T-helper 17 cell (primary cell): Measurements from ENCODE around the gene PFKFB3. TPM values are rescaled to one million over a fixed set of nuclear protein-coding genes. Genes with fewer than 3 reads are reported as not detected.
A peak's percentile ranks its signal among the peaks of the same experiment; 100 is the strongest.
"Not testable (repeated sequence)": the region's sequence is repeated elsewhere in the genome, so short reads cannot be mapped to it uniquely, and the experiment has no call there.

Experiments
- ATAC-seq: fragments of 150-1000 bp; cut with Tn5 transposase; 2 replicates; pipeline ENCODE4 v1.10.0; 2021; ENCODE audit warnings: mild to moderate bottlenecking, moderate library complexity
- DNase-seq, 3 donors: peaks; one replicate each; pipeline versions ENCODE4 v3.0.0 to v3.0.0-alpha.2; 2020 to 2021
- H3K9me3 ChIP-seq: one replicate; pipeline ENCODE4 v1.7.0; 2013; ENCODE audit warnings: low read length, mild to moderate bottlenecking; ENCODE audit not compliant: control insufficient read depth, poor library complexity, severe bottlenecking
- H3K27ac Mint-ChIP-seq: one replicate; pipeline ENCODE4 v1.8.0; 2022; ENCODE audit warnings: mild to moderate bottlenecking, moderate library complexity, mixed read lengths
- H3K27me3 Mint-ChIP-seq: one replicate; pipeline ENCODE4 v1.8.0; 2022; ENCODE audit warnings: mixed read lengths
- H3K36me3 Mint-ChIP-seq: one replicate; pipeline ENCODE4 v1.8.0; 2022; ENCODE audit warnings: low read depth, mixed read lengths
- H3K4me1 Mint-ChIP-seq: one replicate; pipeline ENCODE4 v1.8.0; 2022; ENCODE audit warnings: mild to moderate bottlenecking, mixed read lengths
- H3K4me3 Mint-ChIP-seq: one replicate; pipeline ENCODE4 v1.8.0; 2022; ENCODE audit warnings: mild to moderate bottlenecking, moderate library complexity, mixed read lengths
- total RNA-seq, 4 donors: library from RNA in 2 of 4; stranded (reverse) in 2 of 4; gene quantifications; one replicate each; pipeline ENCODE4 v1.2.3 and lab custom pipeline; 2022 to 2026

PFKFB3 gene
- total RNA-seq, 2 donors from 2014 or later, result 93.3 to 146 TPM

GRCh38 chr10:6185039-6185716 lies 17.6 kb upstream of the PFKFB3 start:
- no peak for DNase-seq
- peaks cover under 1% of the 10 kb centered on the region for H3K36me3 Mint-ChIP-seq
- H3K4me3 Mint-ChIP-seq, result peak overlapping the region; percentile 77
- H3K27ac Mint-ChIP-seq, result peak overlapping the region; percentile 93
- no peaks in the 10 kb centered on the region for H3K9me3 ChIP-seq
- no peaks in the 10 kb centered on the region for H3K27me3 Mint-ChIP-seq
- peak; percentile 36 for ATAC-seq
- H3K4me1 Mint-ChIP-seq, result peaks cover 38% of the 10 kb centered on the region

DNA sequence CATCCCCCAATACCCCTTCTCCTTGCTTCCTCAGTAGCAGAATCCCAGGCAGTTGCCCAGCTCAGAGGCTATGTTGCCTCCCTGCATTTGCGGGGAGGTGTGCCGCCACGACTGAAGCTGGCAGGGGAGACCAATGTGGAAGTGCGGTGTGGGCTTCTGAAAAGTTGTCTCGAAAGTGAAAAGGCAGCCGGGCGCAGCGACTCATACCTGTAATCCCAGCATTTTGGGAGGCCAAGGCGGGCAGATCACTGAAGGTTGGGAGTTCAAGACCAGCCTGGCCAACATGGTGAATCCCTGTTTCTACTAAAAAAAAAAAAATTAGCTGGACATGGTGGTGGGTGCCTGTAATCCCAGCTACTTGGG lies 15.9 kb upstream of the PFKFB3 start:
- peak overlapping the region; percentile 70 for H3K4me3 Mint-ChIP-seq
- peaks cover 43% of the 10 kb centered on the region for H3K4me1 Mint-ChIP-seq
- no peak for DNase-seq
- ATAC-seq, result peak; percentile 20
- no peaks in the 10 kb centered on the region for H3K9me3 ChIP-seq
- no peaks in the 10 kb centered on the region for H3K27me3 Mint-ChIP-seq
- H3K36me3 Mint-ChIP-seq, result peaks cover 2% of the 10 kb centered on the region
- peak overlapping the region; percentile 93 for H3K27ac Mint-ChIP-seq

DNA sequence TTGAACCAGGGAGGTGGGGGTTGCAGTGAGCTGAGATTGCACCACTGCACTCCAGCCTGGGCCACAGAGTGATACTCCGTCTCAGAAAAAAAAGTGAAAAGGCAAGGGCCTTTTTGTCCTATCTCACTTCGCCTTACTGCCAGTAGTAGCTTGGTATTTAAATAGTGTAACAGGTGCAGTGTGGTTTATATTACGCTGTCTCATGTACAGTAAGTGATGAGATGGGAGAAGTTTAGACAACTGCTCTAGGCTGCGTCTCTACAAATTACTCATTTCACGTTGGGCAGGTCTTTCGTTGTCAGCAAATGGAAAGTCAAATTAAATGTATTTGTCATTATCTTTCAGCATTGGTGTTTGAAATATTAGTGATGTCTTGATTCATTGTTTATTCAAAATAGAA lies 15.5 kb upstream of the PFKFB3 start:
- no peak for DNase-seq

DNA sequence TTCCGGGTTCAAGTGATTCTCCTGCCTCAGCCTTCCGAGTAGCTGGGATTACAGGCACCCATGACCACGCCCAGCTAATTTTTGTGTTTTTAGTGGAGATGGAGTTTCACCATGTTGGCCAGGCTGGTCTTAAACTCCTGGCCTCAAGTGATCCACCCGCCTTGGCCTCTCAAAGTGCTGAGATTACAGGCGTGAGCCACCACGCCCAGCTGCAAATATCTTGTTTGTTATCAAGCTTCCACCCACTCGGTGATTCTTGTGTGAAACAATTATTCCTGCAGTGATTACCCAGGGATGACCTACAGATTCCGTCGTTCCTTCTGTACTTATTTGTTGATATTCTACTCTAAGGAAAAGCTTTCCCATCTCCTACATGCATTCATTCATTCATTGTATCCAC lies 12.7 kb upstream of the PFKFB3 start:
- Mint-ChIP-seq H3K27ac (peak overlapping the region; percentile 93), H3K4me1 (peaks cover 53% of the 10 kb centered on the region)

More for the DNA sequence above, 15.5 kb upstream of the PFKFB3 start:
- H3K36me3 Mint-ChIP-seq, result peaks cover 2% of the 10 kb centered on the region
- H3K27ac Mint-ChIP-seq, result peak overlapping the region; percentile 93
- peak overlapping the region; percentile 70 for H3K4me3 Mint-ChIP-seq
- H3K4me1 Mint-ChIP-seq, result peaks cover 43% of the 10 kb centered on the region
- no peaks in the 10 kb centered on the region for H3K27me3 Mint-ChIP-seq
- H3K9me3 ChIP-seq, result no peaks in the 10 kb centered on the region
- peak; percentile 74 for ATAC-seq

GRCh38 chr10:6191147-6191546 lies 11.6 kb upstream of the PFKFB3 start:
- H3K9me3 ChIP-seq, result no peaks in the 10 kb centered on the region
- H3K27me3 Mint-ChIP-seq, result no peaks in the 10 kb centered on the region
- ATAC-seq (no peak), DNase-seq (no peak)
- H3K27ac Mint-ChIP-seq, result no peak overlapping the region
- H3K4me3 Mint-ChIP-seq, result no peak overlapping the region
- H3K36me3 Mint-ChIP-seq, result peaks cover 2% of the 10 kb centered on the region
- H3K4me1 Mint-ChIP-seq, result peaks cover 51% of the 10 kb centered on the region

More for the DNA sequence above, 12.7 kb upstream of the PFKFB3 start:
- not testable (repeated sequence) for H3K27me3 Mint-ChIP-seq, H3K36me3 Mint-ChIP-seq, H3K9me3 ChIP-seq, DNase-seq, ATAC-seq
- peak overlapping the region; percentile 16 for H3K4me3 Mint-ChIP-seq

- peaks cover 2% of the 10 kb centered on the region for H3K36me3 Mint-ChIP-seq
- no peaks in the 10 kb centered on the region for H3K9me3 ChIP-seq
- ATAC-seq, result no peak
- DNase-seq, result no peak
- H3K4me3 Mint-ChIP-seq, result peak overlapping the region; percentile 55
- peak overlapping the region; percentile 37 for H3K27ac Mint-ChIP-seq
- H3K4me1 Mint-ChIP-seq, result peaks cover 50% of the 10 kb centered on the region
- H3K27me3 Mint-ChIP-seq, result no peaks in the 10 kb centered on the region
Measured at GRCh38 chr10:6191569-6191968, 11.2 kb upstream of the PFKFB3 start.

GRCh38 chr10:6193342-6193741 lies 9.4 kb upstream of the PFKFB3 start:
- H3K9me3 ChIP-seq, H3K36me3 Mint-ChIP-seq, H3K4me3 Mint-ChIP-seq, ATAC-seq, H3K27me3 Mint-ChIP-seq, DNase-seq: not testable (repeated sequence)
- Mint-ChIP-seq H3K4me1 (peaks cover 34% of the 10 kb centered on the region), H3K27ac (peak overlapping the region; percentile 83)

- Mint-ChIP-seq H3K27me3 (no peaks in the 10 kb centered on the region), H3K36me3 (peaks cover 4% of the 10 kb centered on the region), H3K4me1 (peaks cover 38% of the 10 kb centered on the region), H3K27ac (peak overlapping the region; percentile 83), H3K4me3 (no peak overlapping the region)
- no peak for ATAC-seq
- H3K9me3 ChIP-seq, result no peaks in the 10 kb centered on the region
- DNase-seq, result no peak
Measured at GRCh38 chr10:6194311-6194710, 8.4 kb upstream of the PFKFB3 start.

DNA sequence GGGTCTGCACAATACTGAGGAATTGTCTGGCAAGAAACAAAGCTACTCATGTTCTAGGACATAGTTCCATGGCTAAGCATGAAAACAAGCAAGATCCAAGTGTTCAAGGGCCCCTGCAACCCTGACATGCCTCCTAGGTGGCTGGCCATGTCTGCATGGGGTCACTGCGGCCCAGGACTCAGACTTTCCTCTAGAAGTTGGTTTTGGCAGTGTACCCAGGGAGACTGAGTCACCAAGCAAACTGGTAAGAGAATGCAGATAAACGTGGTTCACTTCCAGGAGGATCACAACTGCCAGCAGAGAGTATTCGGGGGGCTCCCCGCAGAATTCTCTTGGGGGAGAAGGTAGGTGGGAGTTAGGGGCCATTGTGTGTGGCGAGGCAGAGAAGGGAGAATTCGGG lies 7.4 kb upstream of the PFKFB3 start:
- H3K4me3 Mint-ChIP-seq, result no peak overlapping the region
- peak overlapping the region; percentile 83 for H3K27ac Mint-ChIP-seq
- H3K4me1 Mint-ChIP-seq, result peaks cover 39% of the 10 kb centered on the region

DNA sequence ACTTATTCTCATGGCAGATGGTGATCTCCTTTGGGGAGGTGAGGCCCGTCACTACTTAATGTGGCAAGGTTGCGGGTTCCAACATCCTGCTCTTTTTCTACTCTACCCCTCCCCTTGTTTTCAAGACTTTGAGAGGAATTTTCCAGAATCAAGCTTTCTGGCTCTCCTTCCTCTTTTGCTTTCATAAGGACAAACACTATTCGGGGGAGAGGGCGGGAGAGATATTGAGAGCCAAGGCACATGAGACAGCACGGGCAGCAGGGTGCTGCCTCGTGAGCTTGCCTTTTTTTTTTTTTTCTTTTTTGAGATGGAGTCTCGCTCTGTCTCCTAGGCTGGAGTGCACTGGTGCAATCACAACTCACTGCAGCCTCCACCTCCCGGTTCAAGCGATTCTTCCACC lies 6.9 kb upstream of the PFKFB3 start:
- peak overlapping the region; percentile 83 for H3K27ac Mint-ChIP-seq
- ATAC-seq (no peak), DNase-seq (no peak)
- no peak overlapping the region for H3K4me3 Mint-ChIP-seq
- peaks cover 37% of the 10 kb centered on the region for H3K4me1 Mint-ChIP-seq
- peaks cover 2% of the 10 kb centered on the region for H3K36me3 Mint-ChIP-seq
- H3K9me3 ChIP-seq, result no peaks in the 10 kb centered on the region
- no peaks in the 10 kb centered on the region for H3K27me3 Mint-ChIP-seq

More for the DNA sequence above, 7.4 kb upstream of the PFKFB3 start:
- H3K27me3 Mint-ChIP-seq, result no peaks in the 10 kb centered on the region
- ATAC-seq, result no peak
- no peaks in the 10 kb centered on the region for H3K9me3 ChIP-seq
- DNase-seq, result no peak
- H3K36me3 Mint-ChIP-seq, result peaks cover 2% of the 10 kb centered on the region

DNA sequence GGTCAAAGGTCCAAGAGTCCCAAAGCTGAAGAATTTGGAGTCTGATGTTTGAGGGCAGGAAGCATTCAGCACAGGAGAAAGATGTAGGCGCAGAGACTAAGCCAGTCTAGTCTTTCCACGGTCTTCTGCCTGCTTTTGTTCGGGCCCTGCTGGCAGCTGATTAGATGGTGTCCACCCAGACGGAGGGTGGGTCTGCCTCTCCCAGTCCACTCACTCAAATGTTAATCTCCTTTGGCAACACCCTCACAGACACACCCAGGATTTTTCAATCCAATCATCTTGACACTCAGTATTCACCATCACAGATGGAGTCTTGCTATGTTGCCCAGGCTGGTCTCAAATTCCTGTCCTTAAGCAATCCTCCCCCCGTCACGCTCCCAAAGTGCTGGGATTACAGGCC lies 6.2 kb upstream of the PFKFB3 start:
- not testable (repeated sequence) for H3K27me3 Mint-ChIP-seq, H3K4me3 Mint-ChIP-seq, ATAC-seq, DNase-seq, H3K27ac Mint-ChIP-seq, H3K9me3 ChIP-seq, H3K36me3 Mint-ChIP-seq
- peaks cover 37% of the 10 kb centered on the region for H3K4me1 Mint-ChIP-seq

DNA sequence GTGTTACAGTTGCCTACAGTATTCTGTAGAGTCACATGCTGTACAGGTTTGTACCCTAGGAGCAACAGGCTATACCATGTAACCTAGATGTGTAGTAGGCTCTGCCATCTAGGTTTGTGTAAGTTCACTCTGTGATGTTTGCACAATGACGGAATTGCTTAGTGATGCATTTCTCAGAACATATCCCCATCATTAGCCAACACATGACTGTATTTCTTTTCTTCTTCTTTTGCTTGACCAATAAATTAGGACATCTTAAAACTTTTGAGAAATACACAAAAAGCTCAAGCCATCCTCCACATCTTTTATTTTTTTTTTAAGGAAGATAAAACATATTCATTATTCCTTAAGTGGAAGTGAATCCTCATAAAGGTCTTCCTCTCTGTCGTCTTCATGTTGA lies 5.4 kb upstream of the PFKFB3 start:
- Mint-ChIP-seq H3K4me1 (peaks cover 35% of the 10 kb centered on the region), H3K4me3 (no peak overlapping the region)
- no peak for ATAC-seq

GRCh38 chr10:6198171-6198570 lies 4.6 kb upstream of the PFKFB3 start:
- no peak for ATAC-seq
- Mint-ChIP-seq H3K4me3 (no peak overlapping the region), H3K27ac (no peak overlapping the region), H3K36me3 (peaks cover 2% of the 10 kb centered on the region), H3K4me1 (peaks cover 31% of the 10 kb centered on the region), H3K27me3 (no peaks in the 10 kb centered on the region)
- no peaks in the 10 kb centered on the region for H3K9me3 ChIP-seq
- DNase-seq, result no peak

More for the DNA sequence above, 5.4 kb upstream of the PFKFB3 start:
- no peak for DNase-seq
- Mint-ChIP-seq H3K27ac (no peak overlapping the region), H3K36me3 (peaks cover 2% of the 10 kb centered on the region), H3K27me3 (no peaks in the 10 kb centered on the region)
- H3K9me3 ChIP-seq, result no peaks in the 10 kb centered on the region

- Mint-ChIP-seq H3K27me3 (no peaks in the 10 kb centered on the region), H3K4me3 (no peak overlapping the region), H3K4me1 (peaks cover 28% of the 10 kb centered on the region), H3K36me3 (peaks cover 5% of the 10 kb centered on the region), H3K27ac (peak overlapping the region; percentile 79)
- DNase-seq, result no peak
- no peak for ATAC-seq
- H3K9me3 ChIP-seq, result no peaks in the 10 kb centered on the region
Measured at GRCh38 chr10:6199131-6199733, 3.5 kb upstream of the PFKFB3 start.
